NCI-H1092 (cell line): ENCODE measurements around the gene ARHGAP28.

Experiments
- DNase-seq: peaks from one replicate; lab custom pipeline; 2025; lab: John Stamatoyannopoulos, UW

Gene ARHGAP28

DNA sequence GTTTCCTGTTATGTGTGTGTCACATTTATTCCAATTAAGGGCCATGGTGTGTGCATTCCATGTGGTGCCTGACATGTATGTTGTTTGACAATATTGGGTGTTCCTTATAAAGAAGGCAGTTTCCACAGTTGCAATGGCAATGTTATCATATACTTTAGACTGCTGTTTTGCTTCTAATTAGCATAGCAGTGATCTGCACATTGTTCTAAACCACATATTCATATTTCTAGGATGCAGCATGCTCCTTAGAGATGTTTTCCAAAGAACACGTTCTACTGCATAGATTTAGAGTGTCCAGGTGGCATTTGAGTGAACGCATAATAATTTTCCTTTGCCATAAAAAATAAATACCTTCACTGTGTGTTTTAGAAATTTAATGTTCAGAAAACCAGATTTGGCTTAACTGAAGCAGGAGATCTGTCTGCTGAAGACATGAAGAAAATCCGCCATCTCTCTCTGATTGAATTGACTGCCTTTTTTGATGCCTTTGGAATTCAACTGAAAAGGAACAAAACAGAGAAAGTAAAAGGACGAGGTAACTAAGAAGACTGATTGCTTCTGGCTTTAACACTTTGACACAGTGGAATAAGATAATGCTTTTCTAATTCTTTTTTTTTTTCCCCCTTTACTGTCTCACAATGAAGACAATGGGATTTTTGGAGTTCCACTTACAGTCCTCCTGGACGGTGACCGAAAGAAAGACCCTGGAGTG, 143.7 kb downstream of the ARHGAP28 start:
- no peak for DNase-seq

DNA sequence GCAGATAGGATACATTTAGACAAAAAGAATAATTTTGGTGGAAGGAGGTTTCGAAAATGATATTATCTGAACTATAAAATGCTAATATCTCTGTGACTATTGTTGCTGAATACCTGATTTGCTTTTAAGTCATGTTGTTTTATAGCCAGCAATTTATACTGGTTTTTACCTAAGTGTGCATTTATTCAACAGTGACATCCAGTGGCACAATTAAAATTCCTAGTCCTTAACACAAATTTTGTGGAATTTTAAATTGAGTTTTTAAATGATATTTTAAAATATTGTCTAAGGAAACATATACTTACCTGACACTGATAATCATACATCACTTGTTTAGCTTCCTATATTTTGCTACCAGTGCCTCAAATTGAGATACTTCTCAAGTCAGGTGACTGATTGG, 144.8 kb downstream of the ARHGAP28 start:
- DNase-seq: no peak

DNA sequence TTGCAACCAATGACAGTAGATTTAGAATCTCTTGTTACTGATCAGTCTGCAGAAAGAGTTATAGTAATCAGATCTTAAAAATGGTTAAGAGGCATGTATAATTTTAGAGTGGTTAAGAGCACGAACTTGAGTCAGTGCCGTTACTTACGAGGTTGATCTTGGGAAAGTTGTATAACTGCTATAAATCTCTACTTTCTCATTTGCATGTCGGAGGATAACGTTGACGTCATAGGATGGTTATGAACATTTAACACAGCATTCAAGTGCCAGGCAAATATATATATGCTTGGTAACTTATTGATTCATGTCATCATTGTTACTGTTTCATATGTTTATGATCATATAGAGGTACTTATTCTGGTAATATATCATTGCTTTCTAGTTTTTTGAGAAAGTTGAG, 146.2 kb downstream of the ARHGAP28 start:
- no peak for DNase-seq

DNA sequence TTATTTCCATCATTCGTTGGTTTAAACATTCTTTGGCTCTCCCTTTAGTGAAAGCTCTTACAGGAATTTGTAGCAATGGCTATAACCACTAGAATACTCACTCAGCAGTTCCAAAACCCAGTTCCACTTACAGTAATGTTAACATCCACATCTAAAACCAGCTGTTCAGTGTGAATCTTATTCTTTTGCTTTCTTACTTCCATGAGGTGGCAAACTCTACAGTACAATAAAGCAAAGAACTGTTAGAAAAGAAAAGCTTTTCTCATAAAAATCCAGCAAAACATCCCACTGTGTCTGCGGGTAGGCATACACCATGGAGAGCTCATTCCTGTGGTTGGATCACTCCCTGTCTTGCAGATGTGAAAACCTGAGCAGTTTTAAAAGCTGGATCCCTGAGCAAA, 147.1 kb downstream of the ARHGAP28 start:
- DNase-seq: no peak

DNA sequence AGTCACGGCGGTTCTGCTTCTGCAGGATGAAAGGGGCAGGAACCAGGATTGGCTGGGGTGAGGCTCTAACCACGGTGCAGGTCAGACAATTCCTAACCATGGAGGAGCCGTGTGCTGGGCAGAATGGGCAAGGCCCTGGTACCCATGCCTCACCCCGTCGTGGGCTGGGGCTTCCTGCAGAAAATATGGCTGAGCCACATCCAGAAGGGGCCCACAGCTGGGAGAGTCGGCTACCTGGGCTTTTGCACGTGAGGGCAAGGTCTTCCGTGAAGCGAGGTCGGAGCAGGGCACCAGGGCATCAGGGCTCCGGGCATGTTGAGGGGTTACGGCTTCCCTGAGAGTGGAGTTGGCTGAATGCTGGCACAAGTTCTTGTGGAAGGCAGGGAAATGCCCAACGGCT, 147.8 kb downstream of the ARHGAP28 start:
- no peak for DNase-seq

DNA sequence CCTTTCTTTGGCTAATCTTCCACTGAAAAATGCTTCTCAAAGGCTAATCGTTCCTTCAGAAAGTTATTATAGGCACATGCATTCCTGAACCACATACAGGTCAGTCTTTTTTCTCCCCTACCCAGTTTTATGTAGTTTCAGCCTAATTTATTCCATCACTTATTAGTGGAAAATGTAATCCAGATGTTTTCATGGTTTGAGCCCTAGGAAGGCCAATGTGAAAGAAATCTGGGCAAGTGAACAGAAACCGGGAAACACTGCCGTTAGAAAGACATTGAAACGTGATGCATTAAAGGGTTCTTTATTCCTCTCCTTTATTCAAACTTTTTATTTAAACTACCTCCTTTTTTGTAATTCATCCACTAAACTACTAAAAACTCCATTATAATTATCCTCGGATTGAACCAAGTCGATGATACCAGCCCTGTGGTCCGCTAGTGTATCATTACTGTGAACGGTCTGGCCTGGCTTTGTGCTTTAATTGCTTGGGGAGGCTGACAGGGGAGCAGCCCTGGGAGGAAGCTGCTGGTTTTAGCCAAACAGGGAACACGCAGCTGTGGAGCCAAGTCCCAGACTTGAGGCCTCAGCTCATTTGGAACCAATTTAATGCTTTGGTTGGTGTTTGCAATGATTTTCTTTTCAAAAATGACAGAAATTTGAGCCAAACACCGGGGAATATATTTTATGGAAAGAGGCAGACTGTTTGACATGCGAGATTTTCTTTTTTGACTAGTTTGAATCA, 149.2 kb downstream of the ARHGAP28 start:
- no peak for DNase-seq

DNA sequence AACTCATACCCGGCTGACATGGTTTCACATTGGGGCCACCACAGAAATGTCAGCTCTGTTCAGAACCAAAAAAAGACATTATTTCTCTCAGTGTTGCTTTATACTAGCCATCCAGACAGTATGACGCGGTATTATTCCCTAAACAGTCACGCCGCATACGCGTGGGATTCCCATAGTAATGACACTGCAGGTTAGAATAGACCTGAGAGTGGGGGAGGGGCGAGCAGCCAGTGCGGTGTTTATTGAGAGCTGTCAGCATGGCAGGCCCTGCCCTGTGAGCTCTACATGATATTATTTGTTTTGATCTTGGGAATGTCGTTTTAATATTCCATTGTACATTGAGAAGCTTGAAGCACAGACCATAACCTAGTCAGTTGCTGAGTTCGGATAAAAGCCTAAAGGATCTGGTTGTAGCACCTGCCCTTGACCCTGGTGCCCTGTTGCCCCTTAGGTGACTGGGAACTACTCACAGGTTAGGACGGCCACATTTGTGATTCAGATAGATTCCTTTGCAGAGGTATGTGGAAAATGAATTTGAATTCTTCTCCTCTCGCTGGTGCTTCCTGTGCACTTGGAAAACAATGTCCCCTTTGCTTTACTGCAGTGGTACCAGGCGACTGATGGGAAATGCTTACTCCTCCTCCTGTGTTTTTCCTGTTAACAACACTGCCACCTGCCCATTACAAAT, 150.1 kb downstream of the ARHGAP28 start:
- no peak for DNase-seq

DNA sequence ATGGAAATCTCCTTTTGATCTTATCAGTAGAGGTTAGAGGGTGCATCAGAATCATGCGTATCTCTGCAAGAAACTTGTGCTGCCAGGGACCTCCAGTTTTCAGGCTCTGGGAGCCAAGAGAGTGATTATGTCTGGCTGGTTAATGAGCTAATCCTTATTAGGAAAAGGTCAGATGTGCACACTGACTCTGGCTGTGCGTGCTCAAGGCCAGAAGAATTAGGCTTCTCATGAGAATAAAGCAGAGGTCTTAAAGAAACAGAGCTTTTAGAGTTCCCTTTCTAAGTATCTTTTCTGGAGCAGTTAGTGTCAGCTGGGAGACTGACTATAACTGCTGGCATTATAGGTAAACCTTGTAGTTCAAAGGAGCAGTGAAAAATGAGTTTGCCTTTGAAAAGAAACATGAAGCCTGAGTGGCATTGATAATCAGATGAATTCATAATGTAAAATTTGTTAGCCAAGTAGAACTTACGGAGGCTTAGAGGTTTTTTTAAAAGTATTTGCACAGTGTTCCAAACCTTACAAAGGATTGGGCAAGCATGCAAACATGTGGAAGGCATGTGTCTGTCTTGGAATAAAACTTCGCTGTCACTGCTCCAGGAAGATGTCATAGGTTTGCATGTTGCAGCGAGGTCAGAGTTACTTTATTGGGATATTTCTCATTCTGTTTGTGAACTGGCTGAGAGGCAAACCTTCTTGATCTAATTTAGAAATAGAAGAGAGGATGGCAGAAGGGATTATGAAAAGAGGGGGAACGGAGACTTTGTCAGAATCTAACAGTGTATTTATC, 151.7 kb downstream of the ARHGAP28 start:
- DNase-seq: no peak

DNA sequence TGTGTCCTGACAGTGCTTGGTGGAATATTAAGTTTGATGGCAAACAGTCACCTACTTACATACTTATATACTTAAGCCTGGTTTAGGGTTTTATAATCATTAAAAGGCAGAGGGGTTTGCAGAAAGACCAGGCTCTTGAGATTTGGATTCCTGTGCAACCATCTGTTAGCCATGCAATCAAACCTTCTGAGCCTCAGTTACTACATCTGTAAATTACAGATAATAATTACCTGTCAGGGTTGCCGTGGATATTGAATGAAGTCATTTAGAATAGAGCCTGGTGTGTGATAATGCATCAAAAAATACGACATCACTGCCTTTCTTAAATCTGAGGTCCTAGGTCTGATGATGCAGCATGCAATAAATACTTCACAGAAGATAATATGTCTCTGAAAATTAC, 152.9 kb downstream of the ARHGAP28 start:
- DNase-seq: no peak

DNA sequence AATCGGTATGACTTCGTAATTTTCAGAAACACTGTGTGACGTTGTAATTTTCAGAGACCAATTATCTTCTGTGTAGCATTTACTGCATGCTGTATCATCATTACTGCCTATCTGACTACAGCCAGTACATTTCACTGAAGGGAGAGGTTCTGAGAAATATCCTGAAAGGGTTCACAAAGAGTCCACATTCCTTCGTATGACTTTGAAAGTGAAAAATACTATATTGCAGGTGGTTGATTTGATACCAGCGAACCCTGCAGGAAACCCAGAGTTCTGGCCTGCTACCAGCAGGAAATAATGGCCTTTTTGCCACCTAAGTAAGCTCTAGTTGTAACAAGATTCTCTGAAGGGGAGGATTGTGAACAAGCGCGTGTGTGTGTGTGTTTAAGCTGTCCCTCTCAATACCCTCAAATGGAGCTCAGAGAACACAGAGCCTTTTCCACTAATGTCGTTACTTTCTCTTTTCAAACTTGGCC, 155.5 kb downstream of the ARHGAP28 start:
- DNase-seq: no peak

DNA sequence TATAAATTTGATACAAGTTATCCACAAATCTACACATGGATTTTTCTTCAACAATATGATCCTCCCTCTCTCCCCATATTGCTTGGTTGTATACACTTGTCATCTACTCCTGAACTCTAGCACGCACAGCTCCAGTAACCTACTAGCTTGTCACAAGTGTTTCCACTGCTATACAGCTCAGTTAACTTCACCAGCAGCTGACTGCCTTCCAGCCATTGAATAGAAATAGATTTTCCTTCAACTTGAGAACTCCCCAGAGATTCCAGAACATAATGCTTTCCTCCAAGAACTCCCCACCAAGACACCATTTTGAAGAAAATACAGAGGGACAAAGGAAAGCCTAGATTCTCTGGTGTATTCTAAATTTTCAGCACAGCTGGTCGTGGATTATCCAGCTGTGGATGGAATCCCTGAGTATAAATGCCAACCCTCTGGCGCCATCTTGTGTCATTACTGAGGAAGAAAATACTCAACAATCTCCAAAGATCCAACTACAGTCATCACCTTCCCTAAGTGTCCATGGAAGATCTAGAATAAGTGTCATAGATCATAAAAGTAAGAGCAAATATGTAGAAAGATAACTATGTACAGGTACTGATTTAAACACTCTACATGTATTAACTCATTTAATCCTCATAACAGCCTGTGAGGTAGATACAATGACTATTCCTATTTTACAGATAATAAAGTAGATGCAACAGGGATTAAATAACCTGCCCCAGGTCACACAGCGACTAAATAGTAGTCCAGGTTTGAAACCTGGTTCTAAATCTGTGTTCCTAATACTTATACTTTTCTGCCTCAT, 156.7 kb downstream of the ARHGAP28 start:
- DNase-seq: peak; percentile 11

DNA sequence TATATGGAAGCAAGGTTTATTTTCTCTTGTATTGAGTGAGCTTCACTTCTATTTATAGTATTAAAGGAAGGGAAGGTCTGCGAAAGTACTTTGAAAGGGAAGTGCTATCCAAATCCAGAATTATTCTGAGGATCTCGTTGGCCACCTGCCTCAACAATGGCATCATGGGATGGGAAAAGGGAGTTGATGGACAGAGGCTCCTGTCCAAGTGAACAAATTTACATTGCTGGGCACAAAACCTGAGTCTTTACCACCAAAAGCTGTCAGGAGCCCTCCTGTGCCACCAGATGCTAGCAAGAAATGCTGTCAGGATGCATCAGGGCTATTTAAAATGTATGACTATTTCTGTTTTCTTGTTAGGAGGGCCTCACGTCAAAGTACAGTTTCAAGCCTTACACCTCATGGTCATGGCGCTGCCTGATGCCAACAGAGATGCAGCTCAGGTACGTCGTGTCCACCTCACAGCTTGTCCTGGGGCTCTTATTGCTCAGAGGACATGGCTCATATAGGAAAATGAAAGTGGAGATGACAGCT, 157.3 kb downstream of the ARHGAP28 start:
- DNase-seq: no peak

DNA sequence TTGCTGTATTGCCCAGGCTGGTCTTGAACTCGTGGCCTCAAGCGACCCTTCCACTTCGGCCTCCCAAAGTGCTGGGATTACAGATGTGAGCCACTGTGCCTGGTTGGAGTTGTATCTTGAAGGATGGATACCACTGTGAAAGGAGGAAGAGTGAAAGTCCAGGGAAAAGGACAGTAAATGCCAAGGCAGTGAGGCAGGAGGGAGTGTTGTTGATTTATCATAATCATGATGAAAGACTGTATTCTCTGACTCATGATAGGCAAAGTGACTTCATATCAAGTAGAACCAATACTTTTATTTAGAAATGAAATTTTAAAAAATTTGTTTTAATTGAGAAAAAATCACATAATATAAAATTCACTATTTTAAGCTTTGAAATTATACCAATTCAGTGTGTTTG, 162.3 kb downstream of the ARHGAP28 start:
- no peak for DNase-seq

DNA sequence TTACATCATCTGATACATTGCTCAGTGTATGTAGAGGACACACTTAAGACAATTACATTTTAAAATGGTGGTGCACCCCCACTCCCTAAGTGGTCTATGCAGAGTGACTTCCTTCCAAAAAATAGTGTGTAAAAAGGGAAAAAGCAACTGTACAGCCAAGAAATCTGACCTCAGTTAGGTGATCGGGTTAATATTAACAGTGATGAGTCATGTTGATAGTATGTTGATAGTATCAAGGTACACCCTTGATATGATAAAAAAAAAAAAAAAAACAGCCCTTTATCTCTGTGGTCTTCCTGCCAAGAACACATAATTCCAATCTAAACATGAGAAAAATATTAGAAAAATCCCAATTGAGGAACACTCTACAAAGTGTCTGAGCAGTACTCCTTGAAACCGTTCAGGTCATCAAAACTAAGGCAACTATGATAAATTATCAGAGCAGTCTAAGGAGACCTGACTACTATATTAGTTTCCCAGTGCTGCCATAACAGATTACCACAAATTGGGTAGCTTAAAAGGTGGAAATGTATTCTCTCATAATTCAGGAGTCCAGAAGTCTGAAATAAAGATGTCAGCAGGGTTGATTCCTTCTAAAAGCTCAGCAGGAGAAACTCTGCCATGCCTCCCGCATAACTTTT, 171.9 kb downstream of the ARHGAP28 start:
- DNase-seq: no peak

DNA sequence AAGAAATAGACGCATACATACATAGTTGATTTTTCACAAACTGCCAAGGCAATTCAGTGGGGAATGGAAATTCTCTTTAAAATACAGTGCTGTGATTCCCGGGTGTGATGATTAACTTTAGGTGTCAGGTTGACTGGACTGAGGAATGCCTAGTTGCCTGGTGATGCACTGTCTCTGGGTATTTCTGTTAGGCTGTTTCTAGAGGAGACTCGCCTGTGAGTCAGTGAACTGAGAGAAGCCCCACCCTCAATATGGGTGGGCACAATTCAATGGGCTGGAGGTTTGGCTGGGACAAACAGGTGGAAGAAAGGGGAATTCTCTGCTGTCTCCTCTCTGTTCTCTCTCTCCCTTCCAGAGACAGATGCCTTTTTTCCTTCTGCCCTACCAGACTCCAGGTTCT, 187.6 kb downstream of the ARHGAP28 start:
- DNase-seq: no peak

DNA sequence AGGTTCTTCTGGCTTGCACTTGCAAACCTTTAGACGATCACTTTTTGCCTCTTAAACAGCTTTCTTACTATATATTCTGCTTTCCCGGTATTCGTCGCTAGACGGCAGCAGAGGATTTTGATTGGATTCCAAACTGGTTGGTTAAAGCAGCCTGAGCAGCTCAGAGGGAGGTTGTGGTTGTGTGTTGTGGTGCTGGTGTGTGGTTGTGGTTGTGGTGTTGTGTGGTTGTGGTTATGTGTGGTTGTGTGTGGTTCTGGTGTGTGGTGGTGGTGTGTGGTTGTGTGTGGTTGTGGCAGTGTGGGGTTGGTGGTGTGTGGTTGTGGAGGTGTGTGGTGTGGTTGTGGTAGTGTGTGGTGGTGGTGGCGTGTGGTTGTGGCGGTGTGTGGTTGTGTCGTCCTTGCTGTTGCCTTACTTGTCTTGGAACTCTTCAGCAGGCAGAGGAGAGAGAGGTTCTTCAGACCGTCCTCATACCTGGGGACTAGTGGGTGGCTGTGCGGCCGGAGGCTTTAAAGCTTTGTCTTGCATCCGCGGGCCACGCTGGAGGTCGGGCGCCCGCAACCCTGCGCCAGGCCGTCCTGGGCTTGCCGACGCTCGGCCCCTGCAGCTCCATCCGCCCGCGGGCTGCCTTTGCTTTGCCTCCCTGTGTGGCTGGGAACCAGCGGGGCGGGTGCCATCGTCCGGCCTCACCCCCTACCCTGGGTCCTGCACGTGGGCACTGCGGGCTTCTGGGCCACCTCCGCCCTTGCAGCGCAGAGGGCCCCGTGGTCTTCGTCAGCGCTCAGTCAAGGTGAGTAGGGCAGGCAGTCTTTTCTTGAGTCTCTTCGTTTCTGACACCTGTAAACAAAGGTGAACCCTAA, 190.8 kb downstream of the ARHGAP28 start:
- peak; percentile 36 for DNase-seq

DNA sequence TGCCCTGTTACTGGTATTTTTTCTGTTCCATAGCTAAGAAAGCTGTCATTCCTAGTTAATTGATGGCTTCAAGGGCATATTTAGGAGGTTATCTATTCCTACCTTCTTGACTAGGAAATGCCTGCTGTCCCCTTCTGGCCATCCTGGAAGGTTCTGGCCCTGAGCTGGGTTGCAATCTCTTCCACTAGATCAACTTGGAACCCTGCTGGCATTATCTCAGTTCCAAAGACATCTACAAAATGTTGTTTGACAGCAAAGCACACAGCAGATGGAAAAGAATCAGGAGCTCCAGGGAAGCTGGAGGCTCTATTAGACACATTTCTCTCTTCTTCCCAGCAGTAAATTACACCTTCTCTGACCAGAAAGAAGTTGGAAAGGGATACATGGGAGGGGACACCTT, 192.1 kb downstream of the ARHGAP28 start:
- no peak for DNase-seq

DNA sequence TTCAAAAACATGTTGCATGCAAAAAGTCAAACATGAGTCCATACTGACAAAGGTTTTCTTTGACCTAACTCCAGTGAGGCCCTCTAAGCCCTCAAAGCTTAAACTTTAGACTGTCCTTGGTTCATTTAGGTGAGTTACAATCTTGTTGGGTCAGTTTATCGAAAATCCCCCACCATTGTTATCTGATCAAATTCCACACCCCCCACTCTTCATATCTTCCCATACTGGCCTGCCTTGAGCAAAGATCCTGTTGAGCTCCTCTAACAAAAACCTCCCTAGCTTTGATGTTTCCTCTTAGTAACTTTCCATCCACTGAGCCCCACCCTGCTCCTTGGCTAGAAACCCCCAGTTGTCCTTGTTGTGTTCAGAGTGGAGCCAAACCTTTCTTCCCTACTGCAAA, 193.7 kb downstream of the ARHGAP28 start:
- DNase-seq: no peak

DNA sequence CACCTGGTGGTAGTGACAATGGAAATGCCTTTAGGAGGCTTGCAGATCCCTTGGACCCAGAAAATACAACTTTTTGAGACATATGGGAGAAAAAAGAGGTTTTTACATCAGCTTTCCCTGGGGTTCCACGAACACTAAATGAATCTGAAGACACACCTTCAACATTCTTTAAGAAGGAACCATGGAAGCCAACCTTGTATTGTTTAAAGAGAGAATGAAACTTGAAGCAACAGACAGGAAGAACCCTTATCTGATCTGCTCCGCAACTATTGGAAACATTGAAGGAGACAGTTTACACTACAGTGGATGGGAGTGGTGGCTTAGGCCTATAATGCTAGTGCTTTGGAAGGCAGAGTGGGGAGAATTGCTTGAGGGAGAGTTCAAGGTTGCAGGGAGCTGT, 197.6 kb downstream of the ARHGAP28 start:
- no peak for DNase-seq

DNA sequence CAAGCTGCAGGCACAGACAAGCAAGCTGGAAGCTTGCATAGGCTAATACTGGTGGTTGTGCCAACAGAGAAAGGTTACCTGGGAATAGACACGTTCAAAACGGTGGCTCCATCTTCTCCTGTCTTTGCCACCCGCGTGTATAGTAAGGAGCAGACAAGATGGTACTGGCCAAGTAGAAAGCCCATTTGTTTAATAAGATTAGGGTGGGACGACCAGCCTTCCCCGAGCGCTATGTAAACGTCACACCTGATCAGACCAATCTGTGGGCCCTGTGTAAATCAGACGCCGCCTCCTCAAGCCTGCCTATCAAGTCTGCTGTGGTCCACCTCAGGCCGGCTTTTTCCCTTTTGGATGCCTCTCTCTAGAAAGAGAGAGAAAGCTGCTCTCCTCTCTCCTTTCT, 198.8 kb downstream of the ARHGAP28 start:
- DNase-seq: no peak
